ENCODE measurements around the gene SUGCT.

- TF ChIP-seq POLR2A (IDR thresholded peaks at IDR 0.05) (no peak), CTCF (IDR thresholded peaks at IDR 0.05) (no peak)
Observed at GRCh38 chr7:40120020-40120419, 14.8 kb upstream of the SUGCT start.

Data from stomach (tissue), 4 donors.